HG02588 (cell line): Measurements from ENCODE around the gene PICK1.

Experiments used
- ATAC-seq: cut with Tn5 transposase; IDR thresholded peaks from one replicate; pipeline ENCODE4 v1.9.1; 2021; ENCODE audit warnings: mild to moderate bottlenecking, moderate library complexity; ENCODE audit not compliant: unreplicated experiment

PICK1 gene

GRCh38 chr22:38086001-38086845, 29.0 kb downstream of the PICK1 start:
- no peak for ATAC-seq

GRCh38 chr22:38086942-38087341, 29.7 kb downstream of the PICK1 start:
- ATAC-seq, result no peak

GRCh38 chr22:38087855-38088254, 30.7 kb downstream of the PICK1 start:
- ATAC-seq, result no peak

GRCh38 chr22:38088629-38089473, 31.6 kb downstream of the PICK1 start:
- no peak for ATAC-seq

- ATAC-seq, result no peak
Observed at GRCh38 chr22:38089474-38089851, 32.3 kb downstream of the PICK1 start.

- no peak for ATAC-seq
Observed at GRCh38 chr22:38097058-38097457, 39.9 kb downstream of the PICK1 start.

- ATAC-seq, result no peak
Observed at GRCh38 chr22:38097557-38098409, 40.6 kb downstream of the PICK1 start.

- no peak for ATAC-seq
Observed at GRCh38 chr22:38098410-38099249, 41.4 kb downstream of the PICK1 start.

- no peak for ATAC-seq
Observed at GRCh38 chr22:38103641-38104040, 46.4 kb downstream of the PICK1 start.

- ATAC-seq, result no peak
Observed at GRCh38 chr22:38104084-38104483, 46.9 kb downstream of the PICK1 start.

GRCh38 chr22:38106814-38107578, 49.8 kb downstream of the PICK1 start:
- no peak for ATAC-seq

- ATAC-seq, result no peak
Observed at GRCh38 chr22:38107692-38108515, 50.7 kb downstream of the PICK1 start.

GRCh38 chr22:38108561-38109319, 51.5 kb downstream of the PICK1 start:
- ATAC-seq, result no peak

GRCh38 chr22:38109371-38110001, 52.3 kb downstream of the PICK1 start:
- ATAC-seq, result no peak

GRCh38 chr22:38110008-38110862, 53.0 kb downstream of the PICK1 start, which contains the start of gene BAIAP2L2:
Gene BAIAP2L2 (minus strand): TSS chr22:38110684. CDS start chr22:38110525, 159 bp downstream.
- no peak for ATAC-seq
